HUES48 (cell line): ENCODE results near the gene BEGAIN.

Experiments
- H3K27ac ChIP-seq: one replicate; pipeline ENCODE4 v1.7.0; 2013; ENCODE audit warnings: low read depth, low read length, inconsistent platforms
- H3K27me3 ChIP-seq: 2 replicates; pipeline ENCODE4 v1.6.1; 2013; ENCODE audit warnings: mild to moderate bottlenecking, low read length; ENCODE audit not compliant: control insufficient read depth, insufficient read depth
- H3K36me3 ChIP-seq: 2 replicates; pipeline ENCODE4 v1.6.1; 2013; ENCODE audit warnings: low read length; ENCODE audit not compliant: control insufficient read depth, insufficient read depth
- H3K4me1 ChIP-seq: 2 replicates; pipeline ENCODE4 v1.6.1; 2013; ENCODE audit warnings: mild to moderate bottlenecking, low read length; ENCODE audit not compliant: control insufficient read depth, insufficient read depth
- H3K4me3 ChIP-seq: 2 replicates; pipeline ENCODE4 v1.5.1; 2013; ENCODE audit warnings: mild to moderate bottlenecking, low read depth, low read length
- H3K9ac ChIP-seq: 2 replicates; pipeline ENCODE4 v1.6.1; 2013; ENCODE audit warnings: mild to moderate bottlenecking, low read depth, low read length, moderate library complexity
- H3K9me3 ChIP-seq: 2 replicates; pipeline ENCODE4 v1.6.1; 2013; ENCODE audit warnings: low read length; ENCODE audit not compliant: control insufficient read depth, insufficient read depth

The BEGAIN gene

DNA sequence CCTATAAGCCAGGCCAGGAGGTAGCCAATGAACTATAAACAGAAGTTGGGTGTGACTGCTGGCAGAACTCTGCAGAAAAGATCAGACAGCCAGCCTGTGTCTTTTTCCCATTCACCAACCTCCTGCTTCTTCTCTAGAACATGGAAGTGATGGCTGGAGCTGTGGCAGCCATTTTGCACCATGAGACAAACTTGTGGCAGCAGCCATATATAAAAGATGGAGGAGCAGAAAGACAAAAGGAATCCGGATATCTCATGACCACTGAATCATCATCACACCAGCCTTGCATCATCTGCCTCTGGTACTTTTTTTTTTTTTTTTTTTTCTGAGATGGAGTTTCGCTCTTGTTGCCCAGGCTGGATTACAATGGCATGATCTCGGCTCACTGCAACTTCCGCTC lies 8.7 kb downstream of the BEGAIN start:
- no peak overlapping the region for H3K9ac ChIP-seq

DNA sequence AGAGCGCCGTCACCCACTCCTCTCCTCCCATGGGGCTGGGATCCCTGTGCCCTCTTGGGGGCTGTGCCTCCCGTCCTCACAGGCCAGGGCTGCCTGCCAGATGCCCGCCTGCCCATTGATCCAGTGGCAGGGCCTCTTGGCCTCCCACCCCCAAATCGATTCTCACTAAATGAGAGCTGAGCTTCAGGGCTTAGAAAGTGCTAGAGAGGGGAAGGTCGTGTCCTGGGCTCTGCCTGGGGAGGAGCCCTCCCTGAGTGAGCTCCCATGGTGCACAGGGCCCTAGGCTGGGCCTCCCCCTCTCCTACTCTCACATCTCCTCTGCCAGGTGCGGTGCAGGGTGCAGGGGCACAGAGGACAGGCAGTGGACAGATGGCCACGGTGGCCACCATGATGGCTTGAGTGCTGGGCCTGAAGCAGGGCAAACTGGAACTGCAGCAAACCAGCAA lies 9.2 kb downstream of the BEGAIN start:
- H3K27ac ChIP-seq: no peak overlapping the region
- no peak overlapping the region for H3K9ac ChIP-seq
- no peak overlapping the region for H3K4me3 ChIP-seq
- H3K4me1 ChIP-seq: peaks cover 5% of the 10 kb centered on the region; the same call in 1 of the 2 replicates
- no peaks in the 10 kb centered on the region for H3K36me3 ChIP-seq
- H3K9me3 ChIP-seq: no peaks in the 10 kb centered on the region
- no peaks in the 10 kb centered on the region for H3K27me3 ChIP-seq

More for the DNA sequence above, 8.7 kb downstream of the BEGAIN start:
- Histone ChIP-seq H3K9me3 (no peaks in the 10 kb centered on the region), H3K4me1 (0 out of 2 replicates have a peak, but pooled peaks cover 1% of the 10 kb centered on the region), H3K27ac (no peak overlapping the region), H3K27me3 (no peaks in the 10 kb centered on the region), H3K36me3 (no peaks in the 10 kb centered on the region), H3K4me3 (no peak overlapping the region)

DNA sequence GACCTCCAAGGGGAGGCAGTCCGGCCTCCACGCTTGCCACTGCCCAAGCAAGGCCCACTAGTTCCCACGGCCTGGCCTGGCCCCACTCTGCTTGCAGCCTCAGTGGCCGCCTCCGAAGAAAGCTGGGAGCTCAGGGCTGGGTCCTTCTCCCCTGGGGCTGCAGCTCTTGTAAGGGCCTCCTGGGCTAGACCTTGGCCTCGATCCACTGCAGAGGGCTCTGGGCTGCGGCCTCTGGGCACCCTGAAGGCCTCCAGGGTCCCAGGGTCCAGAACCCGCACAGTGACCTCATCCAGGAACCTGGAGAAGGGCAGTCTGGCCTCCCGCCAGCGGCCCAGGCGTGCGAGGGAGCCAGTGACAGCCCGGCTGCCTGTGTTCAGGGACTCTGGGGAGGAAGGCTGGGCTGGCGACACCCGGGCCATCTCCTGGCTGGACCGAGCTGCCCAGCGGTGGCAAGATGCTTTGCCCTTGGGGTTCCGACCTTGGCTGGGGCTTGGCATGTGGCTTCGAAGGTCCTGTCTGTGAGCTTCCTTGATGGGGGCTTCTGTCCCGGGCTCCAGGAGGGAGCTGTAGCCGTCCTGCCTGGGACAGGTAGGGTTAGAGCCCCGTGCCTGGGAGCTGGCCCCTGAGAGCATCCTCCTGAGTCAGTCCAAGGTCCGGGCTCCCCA lies 9.8 kb downstream of the BEGAIN start:
- Histone ChIP-seq H3K4me1 (peaks cover 10% of the 10 kb centered on the region), H3K4me3 (no peak overlapping the region), H3K27ac (no peak overlapping the region), H3K9me3 (no peaks in the 10 kb centered on the region), H3K27me3 (no peaks in the 10 kb centered on the region), H3K9ac (no peak overlapping the region), H3K36me3 (no peaks in the 10 kb centered on the region)

DNA sequence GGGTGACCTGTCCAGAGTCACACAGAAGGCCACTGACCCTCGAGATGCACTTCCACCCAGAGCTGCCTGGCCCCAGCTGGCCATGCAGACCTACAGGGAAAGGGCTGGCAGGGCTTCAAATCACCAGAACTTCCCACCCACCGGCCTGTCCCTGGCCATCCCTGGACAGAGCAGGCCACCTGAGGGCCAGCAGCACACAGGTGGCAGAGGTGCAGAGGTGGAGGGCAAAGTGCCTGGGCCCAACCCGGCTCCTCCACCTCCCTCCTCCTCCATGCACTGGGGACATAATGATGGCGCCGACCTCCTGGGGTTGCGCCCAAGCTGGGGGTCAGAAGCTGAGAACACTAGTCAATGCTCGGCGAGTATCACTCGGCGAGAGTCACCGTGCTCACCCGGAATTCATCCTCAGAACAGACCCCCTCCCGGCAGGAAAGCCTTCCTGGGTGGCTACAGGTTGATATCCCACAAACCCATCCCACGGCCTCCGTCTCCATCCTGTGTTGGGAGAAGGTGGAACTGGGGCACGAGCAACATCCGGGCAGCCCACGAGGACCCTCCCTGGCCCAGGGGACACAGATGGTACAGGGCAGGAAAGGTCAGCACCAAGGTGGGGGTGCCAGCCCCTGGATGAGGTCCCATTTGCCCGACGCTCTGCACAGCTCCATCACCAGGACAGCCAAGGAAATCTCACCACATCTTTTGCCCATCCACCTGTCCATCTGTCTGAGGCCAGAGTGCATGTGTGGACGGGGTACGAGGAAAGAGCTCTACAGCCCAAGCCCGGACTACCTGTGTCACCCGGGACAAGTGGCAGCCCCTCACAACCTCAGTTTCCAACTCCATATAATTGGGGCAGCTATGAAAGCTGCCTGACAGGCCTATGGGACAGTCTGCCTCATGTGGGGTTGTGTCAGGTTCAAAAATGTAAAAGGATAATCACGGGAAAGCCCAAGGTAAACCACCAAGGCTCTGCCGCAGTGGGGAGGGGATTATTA lies 10.8 kb downstream of the BEGAIN start:
- no peaks in the 10 kb centered on the region for H3K9me3 ChIP-seq
- H3K4me1 ChIP-seq: peaks cover 12% of the 10 kb centered on the region

GRCh38 chr14:100575266-100575995 lies 11.8 kb downstream of the BEGAIN start:
- Histone ChIP-seq H3K36me3 (no peaks in the 10 kb centered on the region), H3K4me1 (peaks cover 12% of the 10 kb centered on the region), H3K9me3 (no peaks in the 10 kb centered on the region), H3K9ac (no peak overlapping the region), H3K27me3 (peaks cover 9% of the 10 kb centered on the region), H3K4me3 (no peak overlapping the region), H3K27ac (no peak overlapping the region)

More for the DNA sequence above, 10.8 kb downstream of the BEGAIN start:
- H3K36me3 ChIP-seq: no peaks in the 10 kb centered on the region
- H3K27me3 ChIP-seq: no peaks in the 10 kb centered on the region; the same call in none of the 2 replicates
- H3K9ac ChIP-seq: no peak overlapping the region
- H3K4me3 ChIP-seq: no peak overlapping the region
- H3K27ac ChIP-seq: no peak overlapping the region

DNA sequence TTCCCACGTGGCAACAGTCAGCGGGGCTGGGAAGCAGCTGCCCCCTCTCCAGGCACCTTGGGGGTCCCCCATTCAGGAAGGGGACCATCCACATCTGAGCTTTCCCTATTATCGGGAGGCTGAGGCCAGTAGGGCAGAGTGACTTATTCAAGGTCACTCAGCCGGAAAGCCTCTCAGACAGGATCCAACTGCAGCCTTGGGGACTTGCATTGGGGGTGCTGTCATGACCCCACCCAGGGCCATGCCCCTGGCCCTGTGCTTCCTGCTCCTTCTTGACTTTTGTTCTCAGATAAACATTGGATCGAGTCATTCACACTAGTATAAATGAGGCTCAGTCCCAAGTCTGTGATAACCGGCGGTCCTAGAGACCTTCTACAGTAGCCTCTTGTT lies 12.6 kb downstream of the BEGAIN start:
- Histone ChIP-seq H3K4me3 (no peak overlapping the region), H3K27me3 (peaks cover 17% of the 10 kb centered on the region), H3K27ac (no peak overlapping the region), H3K9me3 (no peaks in the 10 kb centered on the region), H3K36me3 (no peaks in the 10 kb centered on the region), H3K9ac (no peak overlapping the region), H3K4me1 (peaks cover 13% of the 10 kb centered on the region)

DNA sequence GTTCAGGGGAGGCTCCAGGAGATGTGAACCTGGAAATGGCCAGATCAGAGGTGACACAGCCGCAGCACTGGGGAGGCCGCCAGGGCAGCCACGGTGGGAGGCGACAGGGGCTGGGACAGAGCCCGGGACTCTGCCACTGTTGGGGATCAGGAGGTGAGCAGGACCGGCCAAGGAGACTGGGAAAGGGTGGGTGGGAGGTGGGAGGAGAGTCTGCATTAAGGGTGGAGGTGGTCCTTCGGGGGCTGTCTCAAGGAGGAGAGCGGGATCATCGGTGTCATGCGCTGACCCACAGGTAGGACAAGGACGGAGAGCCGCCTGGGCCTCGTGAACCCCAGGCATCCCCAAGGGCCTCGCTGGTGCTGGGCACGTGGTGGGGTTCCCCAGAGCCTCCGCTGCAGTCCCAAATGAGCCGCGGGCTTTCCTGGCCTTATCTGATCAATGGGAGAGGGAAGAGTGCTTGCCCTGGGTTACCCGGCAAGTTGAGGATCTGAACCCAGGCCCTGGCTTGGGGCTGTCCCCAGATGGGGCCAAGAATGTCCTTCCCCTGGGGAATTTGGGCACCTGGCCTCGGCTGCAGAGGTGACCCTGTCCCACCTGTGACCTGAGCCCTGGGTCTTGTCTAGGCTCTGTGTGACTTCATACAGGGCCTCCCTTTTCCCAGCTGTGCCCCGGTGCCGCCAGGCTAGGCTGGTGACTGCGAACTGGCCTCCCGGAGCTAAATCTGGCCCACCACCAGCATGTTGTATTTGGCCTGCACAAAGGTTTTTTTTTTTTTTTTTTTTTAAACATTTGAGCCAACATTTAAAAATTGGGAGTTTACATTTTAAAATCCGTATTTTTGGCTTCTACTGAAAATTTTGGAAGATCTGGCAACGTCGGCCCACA lies 13.2 kb downstream of the BEGAIN start:
- Histone ChIP-seq H3K4me3 (no peak overlapping the region), H3K9ac (no peak overlapping the region), H3K36me3 (no peaks in the 10 kb centered on the region), H3K27ac (no peak overlapping the region), H3K27me3 (peaks cover 23% of the 10 kb centered on the region), H3K9me3 (no peaks in the 10 kb centered on the region), H3K4me1 (peaks cover 18% of the 10 kb centered on the region)

- Histone ChIP-seq H3K36me3 (no peaks in the 10 kb centered on the region), H3K27me3 (peaks cover 31% of the 10 kb centered on the region), H3K4me1 (peaks cover 18% of the 10 kb centered on the region), H3K4me3 (peak overlapping the region; percentile 15; the same call in 1 of the 2 replicates), H3K27ac (no peak overlapping the region), H3K9ac (no peak overlapping the region), H3K9me3 (no peaks in the 10 kb centered on the region)
These were observed 14.0 kb downstream of the BEGAIN start for GRCh38 chr14:100573002-100573756.

DNA sequence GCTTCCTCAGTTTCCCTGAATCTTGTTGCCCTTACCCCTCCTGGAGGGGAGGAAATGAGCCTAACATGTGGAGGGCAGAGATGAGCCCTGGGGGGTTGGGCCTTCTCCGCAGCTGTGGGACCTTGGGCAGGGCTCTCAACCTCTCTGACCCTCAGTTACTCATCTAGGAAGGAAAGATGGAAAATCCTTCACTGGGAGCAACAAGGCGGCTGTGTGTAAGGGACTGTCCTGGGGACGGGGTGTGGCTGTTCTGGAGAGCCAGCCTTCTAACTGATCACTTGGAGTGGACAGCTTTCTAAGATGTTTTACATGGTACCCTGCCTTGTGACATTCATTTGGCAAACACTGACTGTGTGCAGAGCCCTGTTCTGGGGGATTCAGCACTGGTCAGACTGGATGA lies 14.7 kb downstream of the BEGAIN start:
- Histone ChIP-seq H3K27ac (no peak overlapping the region), H3K4me1 (peaks cover 18% of the 10 kb centered on the region), H3K36me3 (no peaks in the 10 kb centered on the region), H3K27me3 (peaks cover 37% of the 10 kb centered on the region), H3K9ac (no peak overlapping the region), H3K4me3 (no peak overlapping the region), H3K9me3 (no peaks in the 10 kb centered on the region)
